Activated CD4-positive, CD25-positive, alpha-beta regulatory T cell treated with anti-CD3 and anti-CD28 coated beads, Interleukin-2, amount 50 U/mL, for 16 hours (primary cell): Measurements from ENCODE around the gene PTPN22.

Source experiments
- DNase-seq: peaks from one replicate; pipeline ENCODE4 v3.0.0-alpha.2; 2020; ENCODE audit warnings: low read depth, low spot score

PTPN22 gene

DNA sequence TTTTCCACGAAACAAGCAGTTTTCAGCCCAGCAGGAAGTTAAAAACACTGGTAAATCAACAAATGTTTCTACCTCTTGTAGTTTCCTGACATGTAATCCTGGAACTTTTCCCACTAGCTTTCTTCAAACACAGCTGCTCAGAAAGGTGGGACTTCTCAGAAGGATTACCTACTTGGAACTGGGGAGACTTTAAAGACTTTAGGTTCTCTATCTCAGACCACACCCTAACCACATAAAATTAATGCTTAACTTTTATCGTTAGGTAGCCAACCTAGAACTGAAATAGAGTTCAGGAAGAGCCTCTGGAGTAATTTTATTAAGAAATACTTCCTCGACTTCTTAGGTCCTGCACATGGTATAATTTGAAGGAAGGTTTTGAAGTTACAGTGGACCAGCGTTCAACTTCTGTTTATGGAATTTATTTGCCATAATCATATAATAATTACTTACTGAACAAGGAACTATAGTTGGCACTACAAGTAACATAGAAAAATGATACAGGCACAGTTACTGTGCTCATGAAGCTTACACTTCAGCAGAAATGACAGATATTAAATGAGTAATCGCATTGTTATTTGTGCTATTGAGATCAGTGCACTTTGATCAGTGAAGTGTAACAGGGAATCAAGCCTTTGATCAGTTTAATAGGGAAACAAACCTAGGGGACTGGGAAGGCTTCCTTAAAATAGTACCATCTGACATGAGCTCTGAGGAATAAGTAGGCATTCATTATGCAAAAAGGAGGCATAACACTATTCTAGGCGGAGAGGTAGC, 16.1 kb upstream of the PTPN22 start, which contains the start of gene BCL2L15:
TSS of gene BCL2L15 (minus strand) at position 180 of the 774 bp plus-strand sequence. CDS start 206 bp downstream, outside the sequence.
- DNase-seq: no peak

DNA sequence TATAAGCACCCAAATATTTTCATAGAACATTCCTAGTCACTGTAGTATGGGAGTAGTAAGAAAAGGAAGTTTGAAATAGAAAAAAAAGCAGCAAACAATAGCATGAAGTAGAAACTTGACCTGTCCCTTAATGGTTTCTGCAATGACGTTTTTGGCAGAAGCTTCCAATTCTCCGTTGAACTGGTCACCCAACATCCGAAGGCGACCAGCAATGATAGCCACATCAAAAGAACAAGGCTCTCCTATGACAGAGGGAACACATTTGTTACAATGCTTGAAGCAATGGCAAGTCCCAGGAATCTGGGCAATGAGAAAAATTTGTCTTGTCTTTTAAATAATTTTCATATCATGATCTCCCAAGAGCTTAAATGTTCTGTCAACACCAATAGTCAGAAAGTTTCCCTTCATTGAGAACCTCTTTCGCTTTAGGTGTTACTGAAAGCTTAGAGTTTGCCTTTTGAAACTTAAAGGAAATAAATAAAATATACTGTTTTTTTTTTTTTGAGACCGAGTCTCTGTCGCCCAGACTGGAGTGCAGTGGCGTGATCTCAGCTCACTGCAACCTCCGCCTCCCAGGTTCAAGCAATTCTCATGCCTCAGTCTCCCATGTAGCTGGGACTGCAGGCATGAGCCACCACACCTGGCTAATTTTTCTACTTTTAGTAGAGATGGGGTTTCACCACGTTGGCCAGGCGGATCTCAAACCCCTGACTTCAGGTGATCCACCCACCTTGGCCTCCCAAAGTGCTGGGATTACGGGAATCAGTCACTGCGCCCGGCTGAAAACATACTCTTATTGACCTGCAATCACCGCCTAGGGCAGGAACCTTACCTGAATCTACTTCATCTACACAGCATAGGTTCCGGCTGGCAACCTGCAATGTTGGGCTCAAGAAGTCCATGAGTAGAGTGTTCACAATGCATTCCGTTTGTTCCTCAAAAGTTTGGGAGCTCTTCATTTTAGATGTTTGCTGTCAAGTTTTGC, 15.2 kb upstream of the PTPN22 start:
- DNase-seq: no peak

DNA sequence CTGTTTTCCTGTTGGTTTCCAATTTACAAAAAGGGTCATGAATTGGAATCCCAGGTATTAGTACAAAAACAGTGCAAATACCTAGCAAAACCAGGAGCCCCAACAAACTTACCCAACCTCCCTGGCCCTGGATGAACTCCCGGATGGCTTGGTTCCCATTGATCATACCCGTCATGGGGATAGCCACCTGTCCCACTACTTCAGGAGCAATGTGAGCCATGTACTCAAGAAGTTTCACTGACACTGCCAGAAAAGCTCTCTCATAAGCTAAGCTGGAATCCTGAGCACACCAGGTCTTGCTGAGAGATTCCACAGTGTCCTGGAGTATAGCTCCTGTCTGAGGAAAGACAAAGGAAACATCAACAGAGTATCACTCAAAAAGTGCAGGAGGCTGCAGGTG, 10.1 kb upstream of the PTPN22 start:
- DNase-seq: no peak

DNA sequence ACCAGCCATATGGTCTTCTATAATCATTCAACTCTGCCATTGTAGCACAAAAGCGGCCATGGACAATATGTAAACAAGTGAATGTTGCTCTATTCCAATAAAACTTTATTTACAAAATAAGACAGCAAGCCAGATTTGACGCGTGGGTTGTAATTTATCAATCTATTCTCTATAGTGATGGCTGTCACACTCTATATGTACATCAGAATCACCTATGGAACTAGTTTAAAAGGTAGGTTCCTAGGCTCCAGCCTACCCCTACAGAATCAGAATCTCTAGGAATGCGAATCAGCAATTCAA, 8.2 kb upstream of the PTPN22 start:
- no peak for DNase-seq

DNA sequence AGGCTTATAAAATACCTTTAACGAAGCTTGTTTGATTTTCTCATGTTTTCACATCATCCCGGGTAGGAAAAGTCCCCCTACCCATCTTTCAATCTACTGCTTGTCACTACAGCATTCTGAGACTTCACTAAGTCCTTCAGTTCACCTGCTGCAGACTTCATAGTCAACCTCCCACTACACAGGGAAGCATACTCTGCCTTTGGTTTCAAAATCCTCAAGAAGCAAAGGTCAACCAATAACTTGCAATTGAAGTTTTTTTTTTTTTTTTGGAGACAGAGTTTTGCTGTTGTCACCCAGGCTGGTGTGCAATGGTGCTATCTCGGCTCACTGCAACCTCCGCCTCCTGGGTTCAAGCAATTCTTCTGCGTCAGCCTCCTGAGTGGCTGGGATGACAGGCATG, 4.7 kb upstream of the PTPN22 start:
- DNase-seq: no peak

DNA sequence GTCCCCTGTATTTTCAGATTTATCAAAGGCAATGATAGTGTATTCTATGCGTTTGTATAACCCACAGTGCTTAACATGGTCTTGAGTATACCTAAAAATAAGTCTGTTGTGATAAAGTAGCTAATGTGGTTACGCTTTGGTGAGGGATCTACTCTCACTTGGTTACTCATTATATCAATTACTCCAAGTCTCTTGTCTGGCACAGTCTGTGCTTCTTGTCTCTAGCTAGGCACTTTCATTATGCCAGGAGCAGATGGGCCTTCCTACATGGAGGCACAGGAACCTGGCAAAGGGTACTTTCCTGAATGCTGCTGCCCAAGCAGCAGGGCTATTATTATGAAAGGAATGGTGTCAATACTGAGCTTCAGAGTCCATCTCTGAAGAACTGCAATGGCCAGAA, 4.2 kb upstream of the PTPN22 start:
- no peak for DNase-seq

DNA sequence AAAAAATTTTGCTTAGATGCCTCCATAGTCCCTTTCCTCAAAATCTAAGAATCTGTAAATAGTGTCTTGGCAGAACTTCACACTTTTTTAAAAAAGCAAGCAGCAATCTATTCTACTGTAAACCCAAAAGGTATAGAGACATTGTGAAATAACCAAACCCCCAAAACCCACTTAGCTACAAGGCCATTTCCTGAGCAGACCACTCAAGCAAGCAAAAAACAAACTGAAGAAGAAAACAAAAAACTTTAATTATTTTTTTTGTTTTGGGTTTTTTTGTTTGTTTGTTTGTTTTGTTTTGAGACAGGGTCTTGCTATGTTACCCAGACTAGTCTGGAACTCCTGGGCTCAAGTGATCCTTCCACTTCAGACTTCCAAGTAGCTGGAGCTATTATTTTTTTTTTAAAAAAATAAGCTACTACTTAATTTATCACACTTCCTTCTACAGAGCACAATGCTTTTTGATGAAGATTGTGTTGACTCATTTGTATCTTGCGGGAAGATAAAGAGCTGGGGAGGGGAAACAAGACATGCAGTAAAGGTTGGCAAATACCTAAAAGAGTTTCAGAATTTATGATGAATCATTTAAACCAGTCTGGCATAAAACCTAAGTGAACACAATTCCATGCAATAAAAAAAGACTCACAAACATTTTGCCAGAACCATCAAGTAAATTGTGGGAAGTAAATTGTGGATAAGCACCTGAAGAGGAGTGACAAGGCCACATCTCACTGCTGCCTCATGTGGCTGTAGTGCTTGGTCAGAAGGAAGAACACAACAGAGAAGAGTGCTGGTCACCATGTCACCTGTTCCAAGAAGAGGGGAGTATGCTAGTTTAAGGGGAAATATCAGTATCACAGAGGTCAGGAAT, 2.7 kb upstream of the PTPN22 start:
- no peak for DNase-seq

DNA sequence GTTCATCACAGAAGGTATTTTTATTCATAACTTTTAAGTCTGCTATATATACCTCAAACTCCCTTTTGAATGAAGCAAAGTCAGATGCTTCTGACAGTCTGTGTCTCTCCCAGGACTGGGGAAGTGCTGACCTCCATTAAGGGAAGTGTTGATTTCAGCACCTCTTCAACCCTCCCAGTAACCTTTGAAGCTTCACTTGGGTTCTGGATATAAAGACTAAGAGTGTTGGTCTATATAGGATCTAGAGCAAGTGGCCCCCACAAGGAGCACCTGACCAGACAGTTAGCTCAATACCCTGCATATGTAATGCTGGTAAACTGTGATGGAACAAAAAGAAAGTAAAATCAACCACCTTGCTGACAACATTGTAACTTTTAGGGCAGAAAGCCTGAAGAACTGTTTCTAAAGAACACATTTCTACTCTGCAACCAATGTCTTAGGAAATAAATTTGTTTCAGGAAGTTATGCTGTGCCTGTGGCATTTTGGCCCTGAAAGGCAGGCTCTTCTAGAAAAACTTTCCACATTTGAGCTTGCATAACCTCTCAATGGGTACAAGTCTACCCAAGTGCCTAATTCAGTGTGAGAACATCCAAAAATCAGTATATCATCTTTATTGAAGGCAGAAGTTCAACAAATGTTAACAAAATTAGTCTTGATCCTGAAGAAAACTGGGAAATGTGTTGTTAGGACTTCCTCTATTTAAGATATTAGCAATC, 865 bp upstream of the PTPN22 start:
- no peak for DNase-seq

DNA sequence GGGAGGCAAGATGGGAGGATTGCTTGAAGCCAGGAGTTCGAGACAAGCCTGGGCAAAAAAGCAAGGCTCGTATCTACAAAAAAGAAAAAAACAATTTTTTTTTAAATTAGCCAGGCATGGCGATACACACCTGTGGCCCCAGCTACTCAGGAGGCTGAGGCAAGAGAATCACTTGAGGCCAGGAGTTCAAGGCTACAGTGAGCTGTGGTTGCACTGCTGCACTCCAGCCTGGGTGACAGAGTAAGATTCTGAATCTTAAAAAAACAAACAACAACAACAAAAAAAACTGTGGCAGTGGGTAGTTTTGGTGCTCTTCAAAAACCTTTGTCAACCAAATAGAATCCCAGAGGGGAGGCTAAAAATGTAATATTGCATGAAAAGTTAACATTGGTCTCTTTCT, 734 bp downstream of the PTPN22 start:
- DNase-seq: no peak

DNA sequence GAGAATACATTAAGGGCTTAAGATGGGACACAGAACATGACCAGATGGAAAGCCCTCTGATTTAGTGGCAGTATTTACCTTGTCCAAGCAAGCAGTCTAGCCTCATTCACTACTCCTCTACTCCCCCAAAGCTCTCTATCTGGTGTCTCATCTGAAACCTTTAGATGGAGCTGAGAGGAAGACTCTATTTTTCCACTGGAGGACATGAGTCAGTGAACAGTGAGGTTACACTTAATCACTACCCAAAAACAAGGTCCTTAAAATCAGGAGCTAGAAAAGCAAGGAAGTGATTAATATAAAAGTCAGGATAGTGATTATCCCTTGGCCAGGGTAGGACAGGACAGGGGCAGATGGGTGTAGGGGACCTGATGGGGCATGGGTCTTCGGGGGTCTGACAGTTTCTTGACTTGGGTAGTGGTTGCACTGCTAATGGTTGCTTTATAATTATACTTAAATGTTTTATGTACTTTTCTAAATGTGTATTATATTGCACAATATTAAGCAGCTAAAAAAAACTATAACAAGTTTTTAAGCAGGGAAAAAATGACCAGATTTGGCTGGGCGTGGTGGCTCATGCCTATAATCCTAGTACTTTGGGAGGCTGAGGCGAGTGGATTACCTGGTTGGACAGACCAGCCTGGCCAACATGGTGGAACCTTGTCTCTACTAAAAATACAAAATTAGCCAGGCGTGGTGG, 3.0 kb downstream of the PTPN22 start:
- no peak for DNase-seq

DNA sequence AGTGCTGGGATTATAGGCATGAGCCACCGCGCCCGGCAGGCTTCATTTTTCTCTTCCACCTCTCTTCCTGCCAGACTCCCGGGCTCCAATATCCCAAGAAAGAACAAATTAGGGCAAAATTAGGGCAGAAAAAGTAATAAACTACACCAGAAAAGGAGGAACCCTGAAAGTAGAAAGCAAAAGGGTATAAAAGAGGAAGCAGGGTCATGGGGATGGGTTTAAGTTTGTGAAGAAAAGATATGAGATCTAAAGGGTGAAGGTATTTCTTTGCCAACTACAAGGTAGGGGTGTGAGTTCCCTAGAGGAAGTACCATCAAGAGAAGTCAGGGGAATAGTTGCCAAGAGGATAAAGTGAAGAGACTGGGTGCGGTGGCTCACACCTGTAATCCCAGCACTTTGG, 9.9 kb downstream of the PTPN22 start:
- DNase-seq: no peak

DNA sequence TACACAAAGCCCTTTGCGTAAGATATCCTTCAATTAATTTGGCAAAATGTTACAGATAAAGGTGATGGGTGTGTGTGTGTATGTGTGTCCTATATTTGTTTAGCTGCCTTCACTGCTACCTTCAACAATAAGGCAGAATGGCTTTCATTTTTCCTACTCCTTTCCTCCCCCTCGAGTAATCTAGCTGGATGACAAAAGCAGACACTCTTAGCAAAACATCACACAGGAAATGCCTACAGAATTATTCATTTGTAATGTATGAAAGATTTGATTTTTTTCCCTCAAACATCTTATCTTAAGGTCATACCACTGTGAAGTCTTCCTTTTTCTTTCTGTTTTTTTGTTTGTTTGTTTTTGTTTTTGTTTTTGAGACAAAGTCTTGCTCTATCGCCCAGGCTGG, 10.6 kb downstream of the PTPN22 start:
- DNase-seq: no peak

DNA sequence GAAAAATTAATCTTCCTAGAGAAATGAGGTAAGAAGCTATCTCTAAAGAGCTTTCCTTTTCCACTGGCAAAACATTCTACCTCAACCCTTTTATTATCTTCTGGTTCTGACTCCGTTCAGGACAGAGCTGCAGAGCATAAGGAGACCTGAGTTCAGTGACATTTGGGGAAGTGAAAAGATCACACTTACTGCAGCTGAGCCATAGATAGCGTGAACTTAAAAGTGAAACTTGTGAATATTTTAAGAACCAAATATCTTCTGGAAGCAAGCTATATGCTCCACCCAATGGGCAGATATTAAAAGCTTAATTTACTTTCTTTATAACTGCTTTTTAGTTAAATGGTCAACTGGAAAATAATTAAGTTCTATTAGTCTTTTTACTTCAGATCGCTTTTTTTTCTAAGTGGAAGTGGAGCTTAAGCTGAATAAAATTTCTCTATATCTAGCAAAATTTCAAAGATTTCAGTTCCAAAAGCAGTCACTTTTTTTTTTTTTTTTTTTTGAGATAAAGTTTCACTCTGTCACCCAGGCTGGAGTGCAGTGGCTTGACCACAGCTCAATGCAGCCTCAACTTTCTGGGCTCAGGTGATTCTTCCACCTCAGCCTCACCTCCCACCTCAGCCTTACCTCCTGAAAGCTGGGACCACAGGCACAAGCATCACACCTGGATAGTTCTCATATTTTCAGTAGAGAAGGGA, 11.9 kb downstream of the PTPN22 start:
- no peak for DNase-seq

DNA sequence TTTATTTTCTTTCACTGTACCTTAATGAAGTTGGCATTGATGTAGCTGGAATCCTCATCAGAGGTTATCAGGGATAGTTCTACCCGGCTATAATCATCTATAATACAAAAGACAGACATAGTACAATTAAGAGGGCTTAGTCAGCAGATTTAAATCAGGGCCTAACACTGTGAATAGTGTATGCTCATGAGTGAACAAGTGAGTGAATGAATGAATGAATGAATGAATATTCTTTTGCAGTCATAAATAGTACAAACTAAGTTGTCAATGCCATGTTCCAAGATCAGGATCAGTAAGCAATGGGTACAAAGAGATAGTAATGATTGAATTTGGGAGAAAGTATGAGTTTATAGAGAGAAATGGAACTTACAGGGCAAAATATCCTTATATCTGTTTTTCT, 12.5 kb downstream of the PTPN22 start:
- DNase-seq: no peak

DNA sequence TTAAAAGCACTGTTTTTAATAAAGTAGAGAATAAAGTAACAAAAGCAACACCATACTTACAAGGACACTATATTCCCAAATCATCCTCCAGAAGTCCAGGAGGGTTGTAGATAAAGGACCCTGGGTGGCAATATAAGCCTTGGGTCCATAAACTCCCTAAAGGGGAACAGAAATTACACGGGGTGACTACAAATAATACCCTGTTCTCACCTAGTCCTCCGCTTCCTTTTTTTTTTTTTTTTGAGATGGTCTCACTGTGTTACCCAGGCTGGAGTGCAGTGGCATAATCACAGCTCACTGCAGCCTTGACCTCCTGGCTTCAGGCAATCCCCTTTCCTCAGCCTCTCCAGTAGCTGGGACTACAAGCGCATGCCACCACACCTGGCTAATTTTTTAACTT, 13.1 kb downstream of the PTPN22 start:
- DNase-seq: no peak

DNA sequence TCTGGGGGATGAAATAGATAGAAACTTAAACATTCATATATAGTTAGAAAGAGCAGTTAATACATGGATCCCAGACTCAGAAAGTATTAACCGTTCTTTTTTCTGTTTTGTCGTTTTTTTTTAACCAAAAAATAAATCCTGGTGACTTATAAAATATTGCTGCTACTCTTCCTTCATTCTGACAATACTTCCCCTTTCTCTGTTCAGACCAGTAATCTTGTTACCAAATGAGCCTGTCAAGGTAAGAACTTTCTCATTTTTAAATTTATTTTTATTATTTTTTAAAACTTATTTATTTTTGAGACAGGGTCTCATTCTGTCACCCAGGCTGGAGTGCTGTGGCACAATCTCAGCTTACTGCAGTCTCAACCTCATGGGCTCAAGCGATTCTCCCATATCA, 13.7 kb downstream of the PTPN22 start:
- no peak for DNase-seq

DNA sequence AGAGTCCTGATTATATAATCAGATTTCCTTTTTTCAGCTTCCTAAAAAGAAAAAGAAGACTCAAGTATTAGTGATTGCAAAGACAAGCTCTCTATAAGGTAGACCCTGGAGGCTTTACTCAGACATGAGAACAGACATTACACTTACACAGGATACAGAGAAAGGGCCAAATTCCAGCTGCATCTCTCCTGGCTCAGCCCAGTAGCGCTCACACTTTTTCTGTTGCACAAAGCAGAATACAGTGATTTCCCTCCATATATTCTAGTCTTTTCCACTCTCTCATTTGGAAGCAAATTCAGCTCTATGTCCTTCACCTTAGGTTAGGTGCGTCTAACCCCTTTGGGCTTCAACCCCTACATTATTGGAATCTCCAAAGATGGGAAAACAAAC, 15.1 kb downstream of the PTPN22 start:
- DNase-seq: no peak

DNA sequence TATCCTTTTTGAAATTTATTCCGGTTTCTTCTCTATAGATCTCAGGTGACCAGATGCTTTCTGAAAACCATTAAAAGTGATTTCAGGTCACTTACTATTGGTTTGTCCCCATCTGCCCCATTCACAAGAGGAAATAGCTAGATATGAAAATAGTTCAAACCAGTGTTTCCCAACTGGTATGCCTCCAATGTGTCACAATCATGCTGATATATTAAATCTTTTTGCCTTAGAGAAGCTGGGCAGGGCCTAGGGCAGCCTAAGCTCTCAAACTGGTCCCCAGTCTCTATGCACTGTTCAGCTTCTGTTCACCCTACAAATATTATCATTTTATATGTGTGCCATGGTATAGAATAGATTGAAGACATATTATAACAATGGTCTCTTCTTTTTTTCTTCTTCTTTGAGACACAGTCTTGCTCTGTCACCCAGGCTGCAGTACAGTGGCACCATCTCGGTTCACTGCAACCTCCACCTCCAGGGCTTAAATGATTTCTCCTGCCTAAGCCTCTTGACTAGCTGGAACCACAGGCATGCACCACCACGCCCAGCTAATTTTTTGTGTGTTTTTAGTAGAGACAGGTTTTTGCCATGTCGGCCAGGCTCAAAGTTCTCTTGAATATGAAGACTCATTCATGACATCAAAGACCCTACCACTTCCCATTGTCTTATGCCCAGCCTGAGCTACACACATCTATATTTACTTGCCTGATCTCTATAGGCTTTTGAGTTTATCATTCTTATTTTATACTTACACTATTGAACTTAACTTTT, 15.7 kb downstream of the PTPN22 start:
- DNase-seq: no peak

DNA sequence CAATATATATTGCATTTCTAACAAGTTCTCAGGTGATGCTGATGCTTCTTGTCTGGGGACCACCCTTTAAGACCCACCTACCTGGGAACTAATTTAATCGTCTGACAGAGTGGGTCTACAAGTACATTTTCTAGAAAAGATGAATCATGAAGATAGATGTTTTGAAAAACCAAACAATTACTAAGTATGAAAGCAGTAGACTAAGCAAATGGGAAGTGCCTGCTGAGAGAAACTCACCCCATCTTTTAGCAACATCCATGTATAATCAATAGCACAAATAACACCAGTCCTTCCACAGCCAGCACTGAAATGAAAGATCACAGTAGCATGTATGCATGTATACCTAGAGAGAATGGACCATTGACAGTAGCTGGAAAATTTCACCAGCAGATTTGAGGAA, 17.3 kb downstream of the PTPN22 start:
- no peak for DNase-seq
